Brain microvascular endothelial cell (primary cell): ENCODE measurements around the gene VIL1.
A peak's percentile ranks its signal among the peaks of the same experiment; 100 is the strongest.

Experiments
- DNase-seq: peaks from one replicate; pipeline ENCODE4 v3.0.0-alpha.2; 2020
- H3K27ac ChIP-seq: fragments of 250-450 bp; sonication (Bioruptor Pico); 2 replicates; pipeline ENCODE4 v1.5.1; 2020; ENCODE audit warnings: mild to moderate bottlenecking, moderate library complexity
- H3K27me3 ChIP-seq: fragments of 250-450 bp; sonication (Bioruptor Pico); replicated peaks from 2 replicates; pipeline ENCODE4 v1.5.1; 2020; ENCODE audit warnings: mild to moderate bottlenecking
- H3K36me3 ChIP-seq: fragments of 250-450 bp; sonication (Bioruptor Pico); replicated peaks from 2 replicates; pipeline ENCODE4 v1.5.1; 2020; ENCODE audit warnings: mild to moderate bottlenecking
- H3K4me3 ChIP-seq: 2 replicates; pipeline ENCODE4 v1.5.1; 2011; ENCODE audit warnings: low read depth, mild to moderate bottlenecking, control low read depth, low read length, moderate library complexity
- CTCF ChIP-seq: IDR thresholded peaks from 2 replicates; pipeline ENCODE4 v1.5.1; 2011; ENCODE audit warnings: low read depth, mild to moderate bottlenecking, moderate library complexity, low read length, control low read depth, inconsistent platforms; ENCODE audit errors: missing control alignments
- in situ Hi-C: cut with HindIII; loops from 2 replicates; pipeline ENCODE4 v1.10.0; 2017; ENCODE audit warnings: low sequenced_read_pairs, low pct_ligation_motif_present

VIL1 gene

GRCh38 chr2:218402911-218403411 is 16.0 kb upstream of the VIL1 start:
- no peak overlapping the region for H3K27ac ChIP-seq
- no peak overlapping the region for H3K4me3 ChIP-seq
- no peak for TF ChIP-seq CTCF
- in situ Hi-C loops: loop anchor here (5.0 kb wide), 1 partner anchor 64 kb away; no protein-coding TSS in a partner anchor
- peaks cover 20% of the 10 kb centered on the region for H3K36me3 ChIP-seq
- no peaks in the 10 kb centered on the region for H3K27me3 ChIP-seq
- no peak for DNase-seq

- H3K36me3 ChIP-seq: peaks cover 20% of the 10 kb centered on the region
- in situ Hi-C loops: loop anchor here (5.0 kb wide), 1 partner anchor 63 kb away; no protein-coding TSS in a partner anchor
- DNase-seq: no peak
- TF ChIP-seq CTCF: no peak
- H3K27ac ChIP-seq: no peak overlapping the region
- H3K4me3 ChIP-seq: no peak overlapping the region
- no peaks in the 10 kb centered on the region for H3K27me3 ChIP-seq
Observed at GRCh38 chr2:218403810-218404209, 15.1 kb upstream of the VIL1 start.

DNA sequence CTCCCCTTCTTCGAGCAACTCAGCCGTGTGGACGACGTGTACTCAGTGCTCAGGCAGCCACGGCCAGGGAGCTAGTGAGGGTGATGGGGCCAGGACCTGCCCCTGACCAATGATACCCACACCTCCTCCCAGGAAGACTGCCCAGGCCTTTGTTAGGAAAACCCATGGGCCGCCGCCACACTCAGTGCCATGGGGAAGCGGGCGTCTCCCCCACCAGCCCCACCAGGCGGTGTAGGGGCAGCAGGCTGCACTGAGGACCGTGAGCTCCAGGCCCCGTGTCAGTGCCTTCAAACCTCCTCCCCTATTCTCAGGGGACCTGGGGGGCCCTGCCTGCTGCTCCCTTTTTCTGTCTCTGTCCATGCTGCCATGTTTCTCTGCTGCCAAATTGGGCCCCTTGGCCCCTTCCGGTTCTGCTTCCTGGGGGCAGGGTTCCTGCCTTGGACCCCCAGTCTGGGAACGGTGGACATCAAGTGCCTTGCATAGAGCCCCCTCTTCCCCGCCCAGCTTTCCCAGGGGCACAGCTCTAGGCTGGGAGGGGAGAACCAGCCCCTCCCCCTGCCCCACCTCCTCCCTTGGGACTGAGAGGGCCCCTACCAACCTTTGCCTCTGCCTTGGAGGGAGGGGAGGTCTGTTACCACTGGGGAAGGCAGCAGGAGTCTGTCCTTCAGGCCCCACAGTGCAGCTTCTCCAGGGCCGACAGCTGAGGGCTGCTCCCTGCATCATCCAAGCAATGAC is 14.4 kb upstream of the VIL1 start:
- no peak overlapping the region for H3K27ac ChIP-seq
- in situ Hi-C loops: loop anchor here (5.0 kb wide), 1 partner anchor 63 kb away; no protein-coding TSS in a partner anchor
- H3K4me3 ChIP-seq: no peak overlapping the region

GRCh38 chr2:218405086-218405745 is 13.7 kb upstream of the VIL1 start:
- Histone ChIP-seq H3K27me3 (no peaks in the 10 kb centered on the region), H3K27ac (no peak overlapping the region), H3K4me3 (no peak overlapping the region), H3K36me3 (peaks cover 20% of the 10 kb centered on the region)
- no peak for DNase-seq
- no peak for TF ChIP-seq CTCF
- in situ Hi-C loops: no loop called here

More for the DNA sequence above, 14.4 kb upstream of the VIL1 start:
- no peak for TF ChIP-seq CTCF
- Histone ChIP-seq H3K36me3 (peaks cover 20% of the 10 kb centered on the region), H3K27me3 (no peaks in the 10 kb centered on the region)
- no peak for DNase-seq

DNA sequence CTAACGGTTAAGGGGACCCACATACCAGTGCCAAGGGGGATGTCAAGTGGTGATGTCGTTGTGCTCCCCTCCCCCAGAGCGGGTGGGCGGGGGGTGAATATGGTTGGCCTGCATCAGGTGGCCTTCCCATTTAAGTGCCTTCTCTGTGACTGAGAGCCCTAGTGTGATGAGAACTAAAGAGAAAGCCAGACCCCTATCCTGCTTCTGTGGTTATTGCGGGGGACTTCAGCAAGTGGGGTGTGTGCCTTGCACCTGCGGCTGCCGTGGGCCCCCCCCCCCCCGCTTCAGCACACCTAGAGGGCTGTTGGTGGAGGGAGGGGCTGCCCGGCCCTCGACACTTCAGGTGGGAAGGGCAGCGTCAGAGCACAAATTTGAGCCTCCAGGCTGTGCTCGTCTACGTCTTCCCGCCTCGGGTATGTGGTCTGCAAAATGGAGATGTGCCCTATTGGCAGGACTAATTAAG is 13.1 kb upstream of the VIL1 start:
- H3K27me3 ChIP-seq: no peaks in the 10 kb centered on the region
- H3K36me3 ChIP-seq: peaks cover 20% of the 10 kb centered on the region
- no peak for DNase-seq
- no peak for TF ChIP-seq CTCF
- H3K27ac ChIP-seq: peak overlapping the region; percentile 42
- peak overlapping the region; percentile 43 for H3K4me3 ChIP-seq
- in situ Hi-C loops: no loop called here
